GM19035 (cell line): ENCODE measurements around the gene LEPR.
A peak's percentile ranks its signal among the peaks of the same experiment; 100 is the strongest.
"Not testable (repeated sequence)": the region's sequence is repeated elsewhere in the genome, so short reads cannot be mapped to it uniquely, and the experiment has no call there.

Experiments
- ATAC-seq: cut with Tn5 transposase; IDR thresholded peaks from one replicate; pipeline ENCODE4 v1.9.1; 2021; ENCODE audit not compliant: unreplicated experiment

The LEPR gene

DNA sequence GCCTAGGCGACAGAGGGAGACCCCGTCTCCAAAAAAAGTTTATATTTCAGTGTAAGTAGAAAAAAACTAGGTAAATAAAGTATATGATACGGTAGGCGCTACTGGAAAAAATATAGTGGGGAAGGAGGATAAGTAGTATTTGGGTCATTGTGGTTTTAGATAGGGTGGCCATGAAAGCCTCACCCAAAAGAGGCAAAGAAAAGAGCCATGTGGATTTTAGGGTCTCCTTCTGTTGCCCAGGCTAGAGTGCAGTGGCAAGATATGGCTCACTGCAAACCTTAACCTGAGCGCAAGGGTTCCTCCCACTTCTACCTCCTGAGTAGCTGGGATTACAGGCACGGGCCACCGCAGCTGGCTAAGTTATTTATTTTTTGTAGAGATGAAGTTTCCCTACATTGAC, 17.1 kb downstream of the LEPR start:
- no peak for ATAC-seq

DNA sequence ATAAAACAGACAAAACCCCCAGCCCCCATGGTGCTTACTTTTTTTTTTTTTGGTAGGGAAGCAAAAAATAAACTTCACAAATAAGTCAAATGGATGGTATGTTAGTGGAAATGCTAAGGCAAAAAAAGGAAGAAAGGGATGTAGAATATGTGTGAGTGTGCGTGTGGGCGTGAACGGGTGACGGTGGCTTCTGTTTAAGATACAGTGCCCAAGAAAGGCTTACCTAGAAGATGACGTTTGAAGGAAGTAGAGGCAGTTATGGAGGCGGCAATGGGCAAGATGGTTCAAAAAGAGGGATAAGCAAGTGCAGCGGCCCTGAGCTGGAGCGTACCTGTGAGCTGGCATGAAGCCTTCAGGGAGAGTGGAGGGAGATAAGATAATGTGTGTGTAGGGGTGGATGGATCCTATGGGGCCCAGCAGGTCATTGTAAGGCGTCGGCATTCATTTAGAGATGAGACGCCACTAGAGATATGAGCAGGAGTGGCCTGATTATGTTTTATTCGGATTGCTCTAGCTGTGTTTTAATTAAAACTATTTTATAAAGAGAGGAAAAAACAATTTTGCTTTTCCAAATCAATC, 19.9 kb downstream of the LEPR start:
- ATAC-seq: no peak

DNA sequence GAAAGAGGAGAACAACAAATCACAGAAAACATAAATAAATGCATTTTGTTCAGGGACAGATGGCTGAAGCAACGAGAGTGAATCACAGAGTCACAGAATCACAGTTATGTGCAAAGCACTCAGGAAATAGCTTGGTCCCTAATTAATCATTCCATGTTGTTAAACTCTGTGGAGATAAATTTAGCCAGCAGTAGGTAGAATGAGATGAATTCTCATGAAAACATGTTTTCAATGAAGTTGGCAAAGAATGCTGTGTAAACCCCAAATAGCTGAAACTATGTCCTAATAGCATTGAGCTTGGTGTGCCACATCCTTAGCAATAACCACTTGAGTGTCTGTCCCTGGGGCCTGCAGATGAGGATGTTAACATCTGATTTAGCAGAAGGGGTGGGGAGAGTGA, 20.4 kb downstream of the LEPR start:
- ATAC-seq: no peak

DNA sequence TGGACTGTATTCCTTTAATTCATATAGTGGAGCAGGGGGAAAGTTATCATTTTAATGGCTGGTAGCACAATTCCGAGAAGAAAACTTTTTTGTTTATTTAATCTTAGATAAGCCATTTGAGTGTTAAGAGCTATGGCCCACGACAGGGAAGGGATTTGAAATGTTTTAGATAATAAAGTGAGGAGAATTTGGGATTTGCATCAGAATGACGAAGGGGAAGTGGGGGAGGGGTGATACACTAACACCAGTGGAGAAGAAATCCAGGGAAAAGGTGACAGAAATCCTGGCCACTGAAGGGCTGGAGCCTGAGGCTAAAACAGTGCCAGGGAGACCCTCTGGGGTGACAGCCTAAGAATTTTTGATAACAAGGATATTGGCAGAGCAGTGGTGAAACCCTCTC, 21.0 kb downstream of the LEPR start:
- ATAC-seq: no peak

DNA sequence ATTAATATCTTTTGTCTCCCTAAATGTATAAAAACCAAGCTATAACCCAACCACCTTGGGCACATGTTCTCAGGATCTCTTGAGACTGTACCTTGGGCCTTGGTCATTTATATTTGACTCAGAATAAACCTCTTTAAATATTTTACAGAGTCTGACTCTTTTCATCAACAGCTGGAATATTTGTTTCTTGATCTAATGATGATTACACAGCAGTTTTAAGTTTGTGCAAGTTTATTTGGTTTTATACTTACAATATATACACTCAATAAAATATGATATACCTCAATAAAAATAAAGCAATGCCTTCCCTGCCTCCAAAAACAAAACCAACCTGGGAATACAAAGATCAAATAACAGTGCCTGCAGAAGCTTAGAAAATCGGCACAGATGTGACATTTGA, 22.0 kb downstream of the LEPR start:
- no peak for ATAC-seq

DNA sequence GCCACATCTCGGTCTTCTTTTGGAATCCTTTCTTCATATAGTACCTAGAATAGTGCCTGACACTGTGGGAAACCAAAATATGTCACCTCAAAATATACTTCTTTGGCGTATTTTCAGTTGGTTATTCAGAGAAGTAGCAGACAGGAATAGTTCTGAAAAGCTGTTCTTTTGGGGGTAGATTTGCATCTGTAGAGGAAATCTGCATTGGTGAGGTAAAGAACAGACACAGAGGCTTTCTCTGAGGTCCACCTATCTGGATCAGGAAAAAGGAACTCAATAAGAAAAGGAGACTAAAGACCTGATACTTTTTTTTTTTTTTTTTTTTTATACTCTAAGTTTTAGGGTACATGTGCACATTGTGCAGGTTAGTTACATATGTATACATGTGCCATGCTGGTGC, 23.2 kb downstream of the LEPR start:
- ATAC-seq: no peak

DNA sequence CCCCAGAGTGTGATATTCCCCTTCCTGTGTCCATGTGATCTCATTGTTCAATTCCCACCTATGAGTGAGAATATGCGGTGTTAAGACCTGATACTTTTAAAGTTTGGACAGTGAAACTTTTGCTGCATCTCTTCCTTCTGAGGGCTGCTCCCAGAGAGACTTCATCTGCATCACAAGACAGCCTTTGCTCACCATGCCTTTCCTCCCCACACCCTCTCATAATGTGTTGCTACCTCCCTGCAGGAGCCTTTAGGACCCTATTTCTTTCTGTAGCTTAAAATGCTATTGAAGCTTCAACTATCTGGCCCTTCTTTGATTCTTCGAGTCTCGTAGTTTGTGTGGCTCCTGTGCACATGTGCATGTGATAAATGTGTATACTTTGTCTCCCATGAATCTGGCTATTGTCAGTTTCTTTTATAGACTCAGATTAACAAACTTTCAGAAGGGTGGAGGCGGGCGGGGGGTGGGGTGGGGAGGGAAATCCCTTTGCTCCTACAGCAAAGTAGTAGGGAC, 23.7 kb downstream of the LEPR start:
- no peak for ATAC-seq

DNA sequence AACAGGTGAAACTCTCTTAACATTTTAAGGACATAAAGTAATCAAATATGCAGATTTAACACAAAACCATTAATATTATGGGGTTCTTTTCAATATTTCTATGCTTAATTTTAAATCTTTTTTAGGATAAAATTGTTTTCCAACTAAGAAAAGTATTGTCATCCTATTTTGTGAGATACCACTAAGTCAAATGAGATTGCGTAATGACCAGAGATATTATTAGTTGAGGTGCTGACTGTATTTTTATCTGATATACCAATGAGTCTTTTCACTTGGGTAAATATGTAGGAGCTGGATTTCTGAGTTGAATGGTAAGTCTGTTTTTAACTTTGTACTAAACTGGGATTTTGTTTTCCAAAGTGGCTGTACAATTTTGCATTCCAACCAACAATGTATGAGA, 25.4 kb downstream of the LEPR start:
- ATAC-seq: no peak

DNA sequence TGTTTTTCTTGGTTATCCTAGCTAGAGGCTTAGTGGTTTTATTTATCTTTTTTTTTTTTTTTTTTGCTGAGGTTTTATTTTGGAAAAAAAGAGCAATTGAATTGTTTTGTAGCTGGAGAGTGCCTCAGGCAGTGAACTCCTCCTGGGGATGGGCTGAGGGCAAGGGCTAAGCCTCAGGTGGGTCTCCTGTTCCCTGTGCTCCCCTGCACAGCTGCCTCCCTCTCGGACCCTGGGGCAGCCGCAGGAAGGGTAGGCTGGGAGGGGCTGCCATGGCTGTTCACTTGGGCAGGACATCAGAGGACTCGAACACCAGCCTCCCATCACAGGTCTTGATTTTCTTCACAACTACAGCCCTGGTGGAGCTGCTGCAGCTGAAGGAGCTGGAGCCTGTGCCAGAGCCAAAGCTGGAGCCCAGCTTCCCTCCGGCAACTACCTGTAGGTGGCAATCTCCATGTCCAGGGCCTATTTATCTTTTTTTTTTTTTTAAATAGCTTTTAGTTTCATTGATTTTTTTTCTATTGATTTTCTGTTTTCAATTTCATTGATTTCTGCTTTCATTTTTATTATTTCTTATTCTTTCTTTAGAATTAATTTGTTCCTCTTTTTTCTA, 28.9 kb downstream of the LEPR start:
- ATAC-seq: no peak

DNA sequence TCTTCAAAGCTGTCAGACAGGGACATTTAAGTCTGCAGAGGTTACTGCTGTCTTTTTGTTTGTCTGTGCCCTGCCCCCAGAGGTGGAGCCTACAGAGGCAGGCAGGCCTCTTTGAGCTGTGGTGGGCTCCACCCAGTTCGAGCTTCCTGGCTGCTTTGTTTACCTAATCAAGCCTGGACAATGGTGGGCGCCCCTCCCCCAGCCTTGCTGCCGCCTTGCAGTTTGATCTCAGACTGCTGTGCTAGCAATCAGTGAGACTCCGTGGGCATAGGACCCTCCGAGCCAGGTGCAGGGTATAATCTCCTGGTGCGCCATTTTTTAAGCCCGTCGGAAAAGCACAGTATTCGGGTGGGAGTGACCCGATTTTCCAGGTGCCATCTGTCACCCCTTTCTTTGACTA, 35.2 kb downstream of the LEPR start:
- ATAC-seq: not testable (repeated sequence)

DNA sequence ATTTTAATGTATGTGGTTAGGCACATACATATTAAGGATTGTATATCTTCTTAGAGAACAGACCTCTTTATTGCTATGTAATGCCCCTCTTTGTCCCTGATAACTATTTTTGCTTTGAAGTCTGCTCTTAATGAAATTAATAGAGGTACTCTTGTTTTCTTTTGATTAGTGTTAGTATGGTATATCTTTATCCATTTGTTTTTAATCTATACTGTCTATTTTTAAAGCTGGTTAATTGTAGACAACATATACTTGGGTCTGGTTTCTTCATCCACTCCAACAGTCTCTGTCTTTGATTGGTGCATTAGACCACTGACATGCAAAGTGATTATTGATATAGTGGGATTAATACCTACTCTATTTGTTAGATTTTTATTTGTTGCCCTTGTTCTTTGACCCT, 36.0 kb downstream of the LEPR start:
- no peak for ATAC-seq

DNA sequence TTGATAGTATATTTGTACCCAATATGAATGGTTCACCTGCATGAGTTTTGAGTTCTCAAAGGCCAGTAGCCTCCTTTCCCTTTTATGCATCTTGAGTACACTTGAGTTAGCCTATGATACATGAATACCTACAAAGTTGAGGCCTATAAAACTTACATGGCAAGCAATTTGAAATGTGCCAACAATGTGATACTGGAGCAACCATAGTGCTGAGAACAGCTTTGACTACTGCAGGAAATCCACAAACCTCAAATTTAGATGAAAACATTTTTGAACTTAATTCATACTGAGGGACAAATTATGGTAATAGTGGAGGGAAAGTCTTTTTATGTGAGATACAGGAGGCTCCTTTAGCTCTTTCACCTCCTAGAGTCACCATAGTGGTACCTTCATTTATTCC, 37.4 kb downstream of the LEPR start:
- ATAC-seq: no peak

DNA sequence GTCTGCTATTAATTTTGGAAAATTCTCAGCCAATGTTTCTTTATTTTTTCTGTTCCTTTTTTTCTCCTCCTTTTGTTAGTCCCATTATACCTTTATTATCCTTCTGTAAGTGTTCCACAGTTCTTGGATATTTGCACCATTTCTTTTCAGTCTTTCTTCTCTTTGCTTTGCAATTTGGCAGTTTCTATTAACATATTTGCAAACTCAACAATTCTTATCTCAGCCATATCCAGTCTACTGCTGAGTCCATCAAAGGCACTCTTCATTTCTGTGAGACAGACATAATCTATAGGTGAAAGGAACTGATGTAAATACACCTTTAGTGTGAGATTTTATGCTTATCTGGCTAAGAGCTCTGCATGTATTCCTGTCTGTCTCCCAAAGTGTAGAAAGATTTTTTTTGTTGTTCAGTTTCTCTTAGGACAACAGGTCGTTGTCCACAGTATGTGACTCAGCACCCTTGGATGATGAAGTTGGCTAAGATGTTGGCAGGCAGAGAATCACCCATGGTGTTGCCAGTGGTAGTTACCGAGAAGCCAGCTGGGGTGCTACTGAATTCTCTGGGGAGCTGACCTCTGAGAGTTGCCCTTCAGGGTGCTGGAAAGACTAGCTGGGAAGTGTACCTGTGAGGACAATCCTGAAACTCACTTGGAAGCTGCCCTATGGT, 38.4 kb downstream of the LEPR start:
- ATAC-seq: peak; percentile 19

DNA sequence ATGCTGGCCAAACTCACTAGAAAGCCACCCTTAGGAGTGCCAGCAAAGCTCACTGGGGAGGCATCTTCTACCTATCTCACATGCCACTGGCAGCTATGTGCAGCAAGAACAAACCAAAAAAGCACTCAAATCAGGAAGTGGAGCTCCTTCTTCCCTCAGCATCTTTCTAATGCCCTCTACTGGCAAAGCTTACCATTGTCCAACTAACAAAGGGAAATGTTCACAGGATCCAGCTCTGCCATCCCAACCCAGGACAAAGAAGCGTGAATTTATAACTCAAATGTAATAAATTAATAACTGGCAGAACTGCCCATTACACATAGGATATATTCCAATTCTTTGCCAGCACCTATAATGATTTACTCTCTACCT, 38.9 kb downstream of the LEPR start:
- peak; percentile 78 for ATAC-seq

DNA sequence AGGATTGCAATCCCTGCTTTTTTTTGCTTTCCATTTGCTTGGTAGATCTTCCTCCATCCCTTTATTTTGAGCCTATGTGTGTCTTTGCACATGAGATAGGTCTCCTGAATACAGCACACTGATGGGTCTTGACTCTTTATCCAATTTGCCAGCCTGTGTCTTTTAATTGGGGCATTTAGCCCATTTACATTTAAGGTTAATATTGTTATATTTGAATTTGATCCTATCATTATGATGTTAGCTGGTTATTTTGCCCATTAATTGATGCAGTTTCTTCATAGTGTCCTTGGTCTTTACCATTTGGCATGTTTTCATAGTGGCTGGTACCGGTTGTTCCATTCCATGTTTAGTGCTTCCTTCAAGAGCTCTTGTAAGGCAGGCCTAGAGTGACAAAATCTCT, 45.4 kb downstream of the LEPR start:
- not testable (repeated sequence) for ATAC-seq

DNA sequence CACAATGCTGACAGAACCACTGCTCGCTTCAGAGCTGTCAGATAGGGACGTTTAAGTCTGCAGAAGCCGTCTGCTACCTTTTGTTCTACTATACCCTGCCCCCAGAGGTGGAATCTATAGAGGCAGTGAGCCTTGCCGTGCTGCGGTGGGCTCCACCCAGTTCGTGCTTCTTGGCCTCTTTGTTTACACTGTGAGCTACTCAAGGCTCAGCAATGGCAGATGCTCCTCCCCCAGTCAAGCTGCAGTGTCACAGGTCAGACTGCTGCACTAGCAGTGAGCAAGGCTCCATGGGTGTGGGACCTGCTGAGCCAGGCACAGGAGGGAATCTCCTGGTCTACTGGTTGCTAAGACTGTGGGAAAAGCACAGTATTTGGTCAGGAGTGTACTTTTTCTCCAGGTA, 47.1 kb downstream of the LEPR start:
- ATAC-seq: no peak

DNA sequence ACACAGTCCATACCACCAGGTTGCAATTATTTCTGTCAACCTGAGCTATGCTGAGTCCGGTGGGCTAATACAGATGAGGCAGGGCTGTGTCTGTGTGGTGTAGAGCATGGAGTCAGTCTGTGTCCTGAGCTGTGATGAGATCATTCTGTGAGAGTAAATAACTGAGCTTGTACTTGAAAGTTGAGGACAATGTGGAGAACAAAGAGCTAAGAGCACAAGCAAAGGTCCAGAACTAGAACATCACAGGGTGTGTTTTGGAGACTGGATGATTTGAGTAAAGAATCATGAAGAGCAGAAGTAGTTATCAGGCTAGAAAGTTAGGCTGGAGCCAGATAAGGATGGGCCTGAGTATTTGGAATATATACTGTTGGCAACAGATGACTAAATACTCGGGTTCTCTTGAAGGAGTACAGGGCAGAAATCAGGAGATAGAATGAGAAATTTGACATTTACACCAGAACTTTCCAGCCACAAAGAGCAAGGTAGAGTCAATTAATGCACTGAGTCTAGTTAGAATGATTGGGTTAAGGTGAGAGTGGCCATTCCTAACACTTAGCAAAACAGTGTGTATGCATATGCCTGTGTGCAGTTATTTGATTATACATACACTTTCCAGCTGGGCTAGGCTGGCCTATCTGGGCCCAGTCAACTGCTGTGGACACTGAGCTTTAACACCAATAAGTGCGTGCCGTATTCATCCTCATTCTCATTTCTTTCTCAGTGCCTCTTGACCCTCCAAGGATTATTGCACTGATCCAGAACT, 48.8 kb downstream of the LEPR start:
- ATAC-seq: no peak

DNA sequence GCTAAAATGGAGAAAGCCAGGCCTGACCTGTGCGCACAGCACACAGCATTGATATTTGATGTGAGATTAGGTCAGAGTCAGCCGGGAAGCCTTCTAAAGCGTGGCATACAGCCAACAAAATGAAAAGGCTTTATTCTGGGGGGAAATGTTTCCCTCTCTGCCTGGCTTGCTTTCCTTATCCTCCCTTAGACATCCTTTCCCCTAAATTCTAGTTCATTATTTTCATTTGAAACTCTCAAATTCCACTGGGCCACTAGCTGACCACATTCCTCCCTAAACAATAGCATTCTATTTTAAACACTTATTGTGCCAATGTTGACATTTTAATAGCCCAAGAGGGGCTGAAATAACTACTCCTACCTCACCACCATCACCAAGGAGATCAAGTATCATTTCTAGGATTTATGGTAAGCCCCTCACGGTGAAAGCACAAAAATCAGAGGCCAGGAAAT, 49.4 kb downstream of the LEPR start:
- no peak for ATAC-seq
